Measurements from ENCODE around the gene SERPINB7. TPM values are rescaled to one million over a fixed set of nuclear protein-coding genes. Genes with fewer than 3 reads are reported as not detected.

SERPINB7 gene
- polyA plus RNA-seq, 1 donor from 2014 or later: not detected

GRCh38 chr18:63837590-63837989 lies 62.4 kb downstream of the SERPINB7 start:
- H3K9ac ChIP-seq (ENCODE audit: low read length): no peak overlapping the region
- no peak overlapping the region for H3K27ac ChIP-seq (ENCODE audit: low read length)
- H3F3A ChIP-seq (ENCODE audit: insufficient read depth, low read length, poor library complexity, severe bottlenecking): no peaks in the 10 kb centered on the region
- no peaks in the 10 kb centered on the region for H3K9me2 ChIP-seq (ENCODE audit: insufficient read depth, low read length)
- no peaks in the 10 kb centered on the region for H4K20me1 ChIP-seq (ENCODE audit: insufficient read depth)
- H3K36me3 ChIP-seq (ENCODE audit: insufficient read depth, low read length): no peaks in the 10 kb centered on the region
- no peak overlapping the region for H3K4me2 ChIP-seq (ENCODE audit: low read length)
- H3K4me3 ChIP-seq (ENCODE audit: low read length): no peak overlapping the region
- no peaks in the 10 kb centered on the region for H3K27me3 ChIP-seq (ENCODE audit: insufficient read depth, low read depth, low read length)
- no peaks in the 10 kb centered on the region for H3K9me3 ChIP-seq (ENCODE audit: low read length)
- H2AFZ ChIP-seq (ENCODE audit: low read depth, low read length): no peak overlapping the region
- TF ChIP-seq TAF1 (IDR thresholded peaks at IDR 0.05; ENCODE audit: low read depth) (no peak), MXI1 (conservative IDR thresholded peaks at IDR 0.05; ENCODE audit: poor library complexity, severe bottlenecking) (no peak), POLR2AphosphoS5 (IDR thresholded peaks at IDR 0.05) (no peak), EP300 (conservative IDR thresholded peaks at IDR 0.05; ENCODE audit: poor library complexity, severe bottlenecking) (no peak), EZH2 (IDR thresholded peaks at IDR 0.05; ENCODE audit: borderline replicate concordance, insufficient read depth, low read length, poor library complexity, severe bottlenecking) (no peak), RAD21 (conservative IDR thresholded peaks at IDR 0.05) (no peak), REST (IDR thresholded peaks at IDR 0.05; ENCODE audit: borderline replicate concordance) (no peak), CTCF (IDR thresholded peaks at IDR 0.05; ENCODE audit: poor library complexity, severe bottlenecking) (no peak), SMC3 (conservative IDR thresholded peaks at IDR 0.05; ENCODE audit: poor library complexity) (no peak)
- H3K79me2 ChIP-seq (replicated peaks; ENCODE audit: insufficient read depth, low read length): no peaks in the 10 kb centered on the region

GRCh38 chr18:63843008-63843407 lies 67.8 kb downstream of the SERPINB7 start:
- H3F3A ChIP-seq (ENCODE audit: insufficient read depth, low read length, poor library complexity, severe bottlenecking): no peaks in the 10 kb centered on the region
- H3K36me3 ChIP-seq (ENCODE audit: insufficient read depth, low read length): no peaks in the 10 kb centered on the region
- no peak overlapping the region for H3K4me3 ChIP-seq (ENCODE audit: low read length)
- TF ChIP-seq REST (IDR thresholded peaks at IDR 0.05; ENCODE audit: borderline replicate concordance) (no peak), RAD21 (conservative IDR thresholded peaks at IDR 0.05) (no peak), CTCF (IDR thresholded peaks at IDR 0.05; ENCODE audit: poor library complexity, severe bottlenecking) (no peak), EZH2 (IDR thresholded peaks at IDR 0.05; ENCODE audit: borderline replicate concordance, insufficient read depth, low read length, poor library complexity, severe bottlenecking) (no peak), EP300 (conservative IDR thresholded peaks at IDR 0.05; ENCODE audit: poor library complexity, severe bottlenecking) (no peak), POLR2AphosphoS5 (IDR thresholded peaks at IDR 0.05) (no peak), MXI1 (conservative IDR thresholded peaks at IDR 0.05; ENCODE audit: poor library complexity, severe bottlenecking) (no peak), SMC3 (conservative IDR thresholded peaks at IDR 0.05; ENCODE audit: poor library complexity) (no peak), TAF1 (IDR thresholded peaks at IDR 0.05; ENCODE audit: low read depth) (no peak)
- no peak overlapping the region for H2AFZ ChIP-seq (ENCODE audit: low read depth, low read length)
- H3K9me2 ChIP-seq (ENCODE audit: insufficient read depth, low read length): no peaks in the 10 kb centered on the region
- H3K27ac ChIP-seq (ENCODE audit: low read length): no peak overlapping the region
- H3K4me2 ChIP-seq (ENCODE audit: low read length): no peak overlapping the region
- no peaks in the 10 kb centered on the region for H3K27me3 ChIP-seq (ENCODE audit: insufficient read depth, low read depth, low read length)
- H4K20me1 ChIP-seq (ENCODE audit: insufficient read depth): no peaks in the 10 kb centered on the region
- H3K9me3 ChIP-seq (ENCODE audit: low read length): no peaks in the 10 kb centered on the region
- H3K9ac ChIP-seq (ENCODE audit: low read length): no peak overlapping the region
- H3K79me2 ChIP-seq (replicated peaks; ENCODE audit: insufficient read depth, low read length): no peaks in the 10 kb centered on the region
